GM19239 (cell line): ENCODE results near the gene UMPS.
"Not testable (repeated sequence)": the region's sequence is repeated elsewhere in the genome, so short reads cannot be mapped to it uniquely, and the experiment has no call there.

Experiments
- DNase-seq: peaks from one replicate; pipeline ENCODE4 v3.0.0; 2011; ENCODE audit warnings: low spot score; ENCODE audit not compliant: insufficient read length
- FAIRE-seq: peaks from 2 replicates; lab custom pipeline; 2011; peaks lifted over from hg19 to GRCh38; lab: Jason Lieb, UNC

Gene UMPS

GRCh38 chr3:124705552-124705951 is 24.7 kb upstream of the UMPS start:
- no peak for FAIRE-seq
- DNase-seq = no peak

- DNase-seq, FAIRE-seq: not testable (repeated sequence)
These were observed 23.0 kb upstream of the UMPS start for GRCh38 chr3:124707223-124707622.

DNA sequence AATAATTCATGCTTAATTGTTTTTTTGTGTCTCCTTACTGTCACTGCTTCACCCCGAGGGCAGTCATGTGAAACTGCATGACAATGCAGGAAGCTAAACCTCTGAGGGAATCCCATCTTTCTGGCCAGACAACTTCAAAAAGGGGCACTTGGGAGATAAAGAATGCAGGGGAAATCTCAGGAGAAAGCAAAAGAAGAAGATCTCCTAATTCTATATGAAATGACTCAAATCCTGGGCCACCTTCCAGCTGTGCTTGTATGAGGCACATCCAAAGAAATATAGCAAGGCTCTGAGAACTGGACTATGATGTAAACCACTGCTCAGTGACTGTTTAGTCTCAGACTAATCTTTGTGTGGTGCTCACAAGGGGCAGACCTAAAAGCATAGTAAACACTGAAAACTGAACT is 22.6 kb upstream of the UMPS start:
- FAIRE-seq = no peak
- no peak for DNase-seq

- no peak for FAIRE-seq
- no peak for DNase-seq
These were observed 15.9 kb upstream of the UMPS start for GRCh38 chr3:124714223-124714853.

- DNase-seq (no peak), FAIRE-seq (no peak)
These were observed 7.7 kb upstream of the UMPS start for GRCh38 chr3:124722589-124722988.

DNA sequence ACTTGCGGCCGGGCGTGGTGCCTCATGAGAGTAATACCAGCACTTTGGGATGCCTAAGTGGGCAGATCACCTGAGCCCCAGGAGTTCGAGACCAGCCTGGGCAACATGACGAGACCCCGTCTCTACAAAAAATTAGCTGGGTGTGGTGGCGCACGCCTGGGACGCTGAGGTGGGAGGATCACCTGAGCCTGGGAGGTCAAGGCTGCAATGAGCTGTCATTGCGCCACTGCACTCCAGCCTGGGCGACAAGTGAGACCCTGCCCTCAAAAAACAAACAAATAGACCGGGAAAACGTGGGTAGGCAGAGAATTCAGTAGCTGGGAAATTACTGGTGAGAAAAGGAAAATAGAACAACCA is 667 bp downstream of the UMPS start:
- no peak for FAIRE-seq
- DNase-seq = no peak

DNA sequence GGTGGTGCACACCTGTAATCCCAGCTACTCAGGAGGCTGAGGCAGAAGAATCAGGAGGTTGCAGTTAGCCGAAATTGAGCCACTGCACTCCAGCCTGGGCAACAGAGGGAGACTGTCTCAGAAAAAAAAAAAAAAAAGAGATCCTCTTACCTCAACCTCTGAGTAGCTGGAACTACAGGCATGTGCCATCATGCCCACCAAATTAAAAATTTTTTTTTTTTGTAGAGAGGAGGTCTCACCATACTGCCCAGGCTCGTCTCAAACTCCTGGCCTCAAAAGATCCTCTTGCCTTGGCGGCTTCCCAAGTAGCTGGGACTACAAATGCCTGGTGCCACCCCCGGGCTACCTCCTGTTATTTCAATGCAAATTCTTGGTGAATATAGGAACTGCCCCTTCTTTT is 1.5 kb downstream of the UMPS start:
- DNase-seq (no peak), FAIRE-seq (no peak)

- no peak for DNase-seq
- FAIRE-seq = no peak
These were observed 10.8 kb downstream of the UMPS start for GRCh38 chr3:124741027-124741426.

- DNase-seq = no peak
- FAIRE-seq = no peak
These were observed 15.5 kb downstream of the UMPS start for GRCh38 chr3:124745756-124746155.

DNA sequence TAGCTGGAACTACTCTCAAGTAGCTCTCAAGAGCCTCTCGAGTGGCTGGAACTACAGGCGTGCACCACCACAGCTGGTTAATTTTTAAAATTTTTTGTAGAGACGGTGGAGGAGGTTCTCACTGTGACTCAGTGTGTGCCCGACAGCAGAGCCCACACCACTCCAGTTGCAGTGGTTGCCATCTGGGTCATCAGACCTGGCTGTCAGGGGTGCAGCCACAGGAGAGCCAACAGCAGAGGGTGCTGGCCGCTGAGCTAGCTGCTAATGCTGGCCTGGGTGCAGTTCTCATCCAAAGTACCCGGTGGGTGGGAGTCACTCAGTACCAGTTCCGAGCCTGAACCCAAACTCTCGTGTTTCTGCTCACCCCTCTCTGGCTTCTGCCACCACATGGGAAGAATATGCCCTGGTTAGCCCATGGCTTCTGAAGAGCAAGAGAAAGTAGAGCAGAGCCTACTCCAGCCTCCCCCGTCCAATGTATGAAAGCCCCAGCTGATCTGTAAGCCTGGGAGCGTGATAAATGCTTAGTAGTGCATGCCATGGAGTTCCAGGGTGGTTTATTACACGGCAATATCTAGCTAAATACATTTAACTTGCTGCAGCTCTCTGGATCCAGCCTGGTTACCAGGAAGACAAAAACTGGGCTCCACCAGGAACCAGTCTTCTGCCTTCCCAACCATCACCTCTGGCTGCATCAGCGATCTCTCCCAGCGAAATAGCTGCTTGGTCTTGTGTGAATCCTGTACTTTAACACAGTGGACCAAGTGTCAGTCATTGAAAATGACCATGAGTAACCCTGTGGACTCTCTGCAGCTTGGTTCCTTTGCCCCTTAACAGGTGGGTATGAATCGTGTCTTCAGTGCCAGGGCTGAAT is 17.1 kb downstream of the UMPS start:
- FAIRE-seq (no peak), DNase-seq (no peak)

DNA sequence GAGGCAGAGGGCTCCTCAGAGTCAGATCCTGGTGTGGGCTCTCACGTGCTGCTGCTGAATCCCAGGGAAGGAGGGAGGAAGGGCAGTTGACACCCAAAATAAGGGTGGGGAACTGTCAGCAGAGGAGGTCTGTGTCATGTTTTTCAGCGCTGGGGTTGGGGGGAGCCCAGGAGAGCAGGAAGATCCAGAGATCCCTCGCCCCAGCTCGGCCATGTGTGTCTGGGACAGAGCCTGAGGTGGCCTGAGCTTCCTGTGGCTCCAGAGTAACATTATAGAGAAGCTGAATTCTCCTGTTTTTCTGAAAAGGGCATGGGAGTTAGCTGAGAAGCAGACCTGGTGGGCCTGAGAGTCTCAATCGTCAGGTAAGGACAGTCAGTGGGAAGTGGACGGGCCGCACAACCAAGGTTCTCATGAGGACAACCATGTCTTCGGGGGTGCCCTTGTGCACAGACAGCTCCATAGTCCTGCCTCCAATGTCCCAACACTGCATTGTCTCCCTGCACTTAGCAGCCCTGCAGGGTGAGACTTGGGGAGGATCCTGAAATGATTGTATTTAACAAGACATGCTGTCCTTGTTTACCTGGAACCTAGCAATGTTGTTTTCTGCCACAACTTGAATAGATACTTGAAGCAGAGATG is 18.4 kb downstream of the UMPS start:
- no peak for DNase-seq
- no peak for FAIRE-seq

GRCh38 chr3:124749877-124750276 is 19.6 kb downstream of the UMPS start:
- DNase-seq, FAIRE-seq: not testable (repeated sequence)

DNA sequence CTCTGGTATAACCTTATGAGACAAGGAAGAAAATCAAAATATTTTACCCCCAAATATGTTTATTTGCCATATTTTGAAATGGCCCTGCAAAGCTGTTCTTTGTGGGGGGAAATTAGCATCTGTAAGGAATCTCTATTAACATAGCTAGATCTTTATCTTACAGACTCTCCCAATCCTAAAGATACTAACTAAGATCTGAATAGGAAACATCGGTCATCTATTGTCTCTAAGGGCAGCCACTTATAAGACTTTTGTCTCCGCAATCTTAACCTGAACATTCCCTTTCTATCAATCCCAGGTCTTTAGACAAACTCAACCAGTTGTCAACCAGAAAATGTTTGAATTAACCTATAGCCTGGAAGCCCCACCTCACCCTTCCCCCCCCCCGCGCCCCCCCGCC is 21.2 kb downstream of the UMPS start:
- FAIRE-seq (no peak), DNase-seq (no peak)

GRCh38 chr3:124752051-124752450 is 21.8 kb downstream of the UMPS start:
- no peak for FAIRE-seq
- DNase-seq = no peak

DNA sequence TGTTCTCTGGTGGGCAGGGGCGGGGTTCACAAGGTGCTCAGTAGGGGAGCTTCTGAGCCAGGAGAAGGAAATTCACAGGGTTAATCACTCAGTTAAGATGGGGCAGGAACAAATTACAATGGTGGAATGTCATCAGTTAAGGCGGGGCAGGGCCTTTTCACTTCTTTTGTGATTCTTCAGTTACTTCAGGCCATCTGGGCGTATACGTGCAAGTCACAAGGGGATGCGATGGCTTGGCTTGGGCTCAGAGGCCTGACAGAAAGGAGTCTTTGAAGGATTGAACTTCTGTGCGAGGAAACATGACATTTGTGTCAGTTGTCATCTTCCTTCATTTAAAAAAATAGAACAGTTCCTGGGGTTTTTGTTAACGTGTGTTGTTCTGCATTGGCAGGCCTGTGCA is 27.7 kb downstream of the UMPS start:
- not testable (repeated sequence) for DNase-seq, FAIRE-seq

GRCh38 chr3:124758851-124759635 is 28.8 kb downstream of the UMPS start:
- DNase-seq = no peak
- no peak for FAIRE-seq

- no peak for DNase-seq
- FAIRE-seq = no peak
These were observed 29.6 kb downstream of the UMPS start for GRCh38 chr3:124759666-124760401.

DNA sequence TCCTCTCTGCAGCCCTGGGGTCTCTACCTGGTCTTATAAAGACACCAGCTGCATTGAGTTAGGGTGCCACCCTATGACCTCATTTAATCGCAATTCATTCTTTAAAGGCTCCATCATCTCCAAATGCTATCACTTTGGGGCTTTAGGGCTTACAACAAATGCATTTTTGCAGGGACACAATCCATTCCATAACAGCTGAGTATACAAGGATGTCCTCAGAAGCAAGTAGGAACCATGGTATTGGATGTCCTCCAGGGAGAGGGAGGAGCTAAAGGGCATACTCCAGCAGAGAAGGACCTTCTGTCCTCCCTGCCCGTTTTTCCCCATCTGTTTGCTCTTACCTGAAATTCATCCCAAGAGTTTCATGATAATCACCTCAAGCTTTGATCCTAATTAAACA is 30.3 kb downstream of the UMPS start:
- FAIRE-seq = no peak

GRCh38 chr3:124761250-124761796 is 31.1 kb downstream of the UMPS start:
- FAIRE-seq = peak; percentile 94
- DNase-seq = peak; percentile 72

More for the DNA sequence above, 30.3 kb downstream of the UMPS start:
- no peak for DNase-seq
